GM19193 (cell line): ENCODE results near the gene STARD7.

ENCODE experiments used
- POLR2A ChIP-seq: IDR thresholded peaks from 4 replicates; pipeline ENCODE4 v1.6.1; 2011; ENCODE audit not compliant: insufficient read depth, insufficient read length; ENCODE audit errors: extremely low read depth

STARD7 gene

DNA sequence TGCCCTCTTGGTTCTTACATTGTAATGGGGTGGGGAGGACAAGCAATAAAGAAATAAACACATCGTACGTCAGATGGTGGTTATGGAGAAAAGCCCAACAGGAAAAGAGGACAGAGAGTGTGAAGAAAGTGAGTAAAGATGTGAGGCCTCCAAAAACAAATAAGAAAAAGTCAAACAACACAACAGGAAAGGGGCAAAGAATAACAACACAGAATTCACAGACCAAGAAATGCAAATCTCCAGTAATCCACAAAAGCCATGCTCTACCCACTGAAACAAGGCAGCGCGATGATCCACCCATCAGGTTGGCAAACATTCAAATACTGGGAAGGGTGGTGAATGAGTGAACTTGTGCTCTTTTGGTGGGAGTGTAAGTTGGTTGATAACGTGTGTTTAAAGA is 46.7 kb downstream of the STARD7 start:
- TF ChIP-seq POLR2A, result no peak

DNA sequence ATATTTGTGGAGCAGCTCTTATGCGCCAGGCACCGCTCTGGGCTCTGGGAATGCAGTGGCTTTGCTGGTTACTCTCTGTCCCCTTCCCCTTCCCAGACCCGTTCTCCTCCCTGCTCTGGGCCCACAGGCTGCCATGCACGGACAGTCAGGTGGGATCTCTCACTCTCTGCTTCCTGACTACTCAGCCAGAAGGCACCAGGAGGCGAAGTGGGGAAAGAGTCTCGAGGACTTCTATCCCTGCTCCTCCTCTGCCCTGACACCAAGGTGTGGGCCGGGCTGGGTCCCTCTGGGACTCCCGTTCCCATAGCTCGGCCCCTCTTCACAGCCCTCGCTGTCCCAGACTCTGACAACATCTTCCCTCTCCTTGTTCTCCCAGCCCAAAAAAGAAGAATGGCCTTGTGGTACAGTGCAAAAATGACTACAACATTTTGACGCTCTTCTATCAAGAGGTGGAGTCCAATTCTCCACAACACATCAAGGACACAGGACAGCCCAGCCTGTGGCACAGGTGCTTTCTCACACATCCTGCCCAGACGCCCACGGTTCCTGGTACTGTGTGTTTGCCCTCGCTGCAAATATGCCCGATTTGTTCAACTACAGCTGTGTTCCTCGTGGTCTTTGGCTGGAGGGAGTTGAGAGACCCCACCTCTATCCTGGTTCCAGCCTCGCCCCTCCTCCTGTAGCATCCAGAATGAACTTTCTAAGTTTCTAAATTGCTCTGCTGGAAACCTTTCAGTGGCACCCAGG is 49.4 kb downstream of the STARD7 start:
- TF ChIP-seq POLR2A, result no peak

DNA sequence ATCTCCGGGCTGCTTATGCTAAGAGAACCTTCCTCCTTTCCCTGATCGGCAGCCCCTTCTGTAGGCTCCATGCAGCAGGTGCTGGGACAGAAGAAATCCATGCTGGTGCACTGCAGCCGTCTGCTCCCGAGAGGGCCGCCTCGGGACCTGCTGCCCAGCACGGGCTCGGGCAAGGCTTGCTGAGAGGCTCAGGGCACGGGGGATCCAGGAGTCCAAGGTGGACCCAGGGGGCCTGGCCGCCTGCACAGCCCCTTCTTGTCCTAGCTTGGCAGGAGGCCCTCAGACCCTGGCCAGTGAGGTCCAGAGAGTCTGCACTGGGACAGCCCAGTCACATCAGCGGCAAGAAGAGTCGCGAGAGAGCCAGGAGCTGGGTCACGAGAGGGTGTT is 50.1 kb downstream of the STARD7 start:
- no peak for TF ChIP-seq POLR2A

DNA sequence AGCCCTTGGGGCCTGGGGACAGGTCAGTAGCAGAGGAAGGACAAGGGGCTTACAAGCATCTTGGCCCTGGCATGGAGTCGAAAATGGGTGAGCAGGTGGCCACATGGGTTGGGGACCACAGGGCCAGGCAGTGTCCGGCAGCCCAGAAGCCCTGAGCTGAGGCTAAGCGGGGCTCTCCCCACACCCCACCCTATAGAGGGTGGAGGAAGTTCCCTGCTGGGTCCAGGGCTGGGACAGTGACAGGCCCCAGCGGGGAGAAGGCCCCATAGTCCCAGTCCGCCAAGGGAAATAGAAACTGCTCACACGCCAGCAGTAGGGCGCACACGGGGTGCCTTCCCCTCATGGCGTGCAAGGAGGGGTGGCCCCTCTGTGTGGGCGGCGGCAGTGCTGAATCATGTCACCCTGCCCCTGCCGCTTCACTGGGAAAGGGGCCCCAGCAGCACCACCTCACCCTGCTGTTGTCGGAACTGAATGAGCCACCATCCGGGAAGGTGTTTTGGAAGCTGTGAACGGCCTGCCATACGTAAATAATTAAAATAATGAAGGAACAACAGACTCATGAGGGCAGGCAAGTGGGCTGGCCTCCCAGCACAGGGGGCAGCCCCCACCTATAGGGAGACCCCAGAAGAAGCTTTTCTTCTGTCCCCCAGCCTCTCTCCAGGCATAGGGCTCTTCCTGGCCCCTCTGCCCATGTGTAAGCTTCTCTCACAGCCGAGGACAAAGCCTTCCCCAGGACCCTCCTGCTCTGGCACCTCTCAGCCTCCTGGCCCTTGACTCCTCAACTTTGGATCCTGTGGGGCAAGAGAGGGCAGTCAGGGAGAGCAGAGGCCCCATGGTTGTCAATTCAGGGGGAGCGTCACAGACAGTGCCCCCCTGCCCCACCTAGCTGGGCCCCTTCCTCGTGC is 50.7 kb downstream of the STARD7 start:
- TF ChIP-seq POLR2A, result peak; percentile 75

DNA sequence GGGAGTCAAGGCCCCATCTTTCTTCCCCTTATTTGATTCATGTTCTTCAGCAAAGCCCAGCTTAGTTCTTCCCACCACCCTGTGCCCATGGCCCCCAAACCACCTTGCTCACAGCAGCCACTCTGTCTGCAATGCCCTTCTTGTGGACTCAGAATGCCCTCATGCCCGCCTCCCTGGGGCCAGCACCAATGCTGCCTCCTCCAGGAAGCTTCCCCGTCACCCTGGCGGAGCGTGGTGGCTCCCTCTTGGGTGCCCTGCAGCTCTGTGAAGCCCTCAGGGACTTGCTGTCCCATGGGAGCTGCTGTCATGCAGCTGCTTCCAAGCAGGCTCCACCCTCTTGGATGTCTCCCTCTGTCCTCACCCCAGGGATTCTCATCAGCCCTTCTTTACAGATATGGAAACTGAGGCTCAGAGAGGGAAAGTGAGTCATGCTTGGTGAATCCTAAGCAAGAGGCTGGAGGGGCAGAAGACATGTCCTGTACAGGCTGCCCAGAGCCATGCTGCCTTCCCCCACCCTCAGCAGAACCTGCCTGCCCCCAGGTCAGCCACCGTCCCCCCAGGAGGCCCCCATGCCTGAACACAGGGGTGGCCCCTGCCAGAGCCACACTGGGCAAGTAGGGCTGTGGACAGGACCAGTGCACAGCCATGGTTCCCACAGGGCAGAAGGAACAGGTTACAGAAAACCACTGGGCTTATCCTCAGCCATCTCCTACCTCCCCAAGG is 51.5 kb downstream of the STARD7 start:
- TF ChIP-seq POLR2A, result peak; percentile 22

DNA sequence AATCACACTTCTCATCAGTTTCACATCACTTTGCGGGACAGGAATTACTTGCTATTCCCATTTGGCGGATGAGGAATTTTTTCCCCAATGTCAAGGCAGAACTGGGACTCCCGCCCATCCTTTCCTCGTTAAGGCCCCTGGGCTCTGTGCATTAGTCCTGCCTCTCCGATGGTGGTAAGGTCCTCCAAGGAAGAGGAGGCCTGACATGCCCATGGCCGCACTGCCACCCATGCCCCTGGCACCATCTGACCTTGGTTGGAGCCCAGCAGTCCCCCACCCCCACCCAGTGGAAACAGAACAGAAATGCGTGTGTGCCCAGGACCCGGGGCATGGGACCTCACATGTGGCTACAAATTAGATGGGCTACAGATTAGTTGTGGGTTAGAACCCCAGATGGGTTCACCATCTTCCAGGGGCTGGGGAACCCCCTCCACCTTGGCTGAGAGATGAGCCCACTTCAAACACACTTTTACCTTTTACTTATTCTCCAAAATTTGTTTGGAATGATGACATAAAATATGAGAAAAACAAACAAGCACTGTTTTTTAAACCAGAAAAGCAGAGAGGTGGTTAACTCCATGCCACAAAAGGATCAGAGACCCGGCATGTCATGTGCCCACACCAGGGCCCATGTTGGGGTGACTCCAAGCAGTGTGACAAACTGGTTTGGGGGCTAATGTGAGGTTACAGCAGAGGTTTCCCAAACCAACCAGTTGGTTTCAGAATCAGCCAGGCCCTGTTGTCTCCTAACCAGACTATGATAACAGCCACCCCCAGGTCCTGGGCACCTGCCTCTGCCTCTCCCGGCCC is 52.4 kb downstream of the STARD7 start:
- no peak for TF ChIP-seq POLR2A

DNA sequence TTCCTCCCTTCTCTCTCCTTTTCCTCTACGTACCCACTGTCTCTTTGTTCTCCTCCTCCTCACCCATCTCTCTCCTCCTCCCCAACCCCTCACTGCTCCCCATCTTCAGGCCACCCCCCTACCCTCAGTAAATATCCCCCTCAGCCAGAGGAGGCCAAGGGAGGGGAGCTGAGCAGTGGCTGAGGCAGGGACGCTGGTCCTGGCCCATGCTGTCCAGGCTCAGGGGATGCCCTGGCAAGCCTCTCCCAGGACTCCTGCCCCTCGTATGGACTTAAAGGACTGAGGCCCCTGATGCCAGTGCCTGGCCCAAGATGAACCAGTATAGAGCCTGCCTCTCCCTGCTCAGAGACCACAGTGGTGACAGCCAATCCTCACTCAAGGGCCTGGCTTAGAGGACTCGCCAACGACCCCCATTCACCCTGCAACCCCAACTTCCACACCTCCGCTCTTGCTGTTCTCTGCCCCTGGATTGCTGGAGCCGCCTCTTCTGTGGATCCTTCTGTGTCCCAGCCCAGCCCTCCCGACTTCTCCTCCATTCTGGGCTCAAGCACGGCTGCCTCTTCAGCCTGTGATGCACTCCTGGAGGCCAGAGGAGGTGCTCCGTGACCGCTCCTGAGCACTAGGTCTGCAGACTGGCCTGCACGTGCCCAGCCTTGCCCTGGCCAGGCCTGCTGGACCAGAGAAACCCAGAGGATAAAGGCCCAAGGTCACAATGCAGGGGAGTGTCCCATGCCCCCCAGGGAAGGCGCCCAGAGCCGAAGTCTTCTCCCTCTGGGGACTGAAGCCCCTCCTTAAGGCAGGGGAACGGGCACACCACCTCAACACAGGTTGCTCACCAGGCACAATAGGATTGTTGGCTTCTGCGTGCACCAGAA is 53.9 kb downstream of the STARD7 start:
- TF ChIP-seq POLR2A, result no peak

DNA sequence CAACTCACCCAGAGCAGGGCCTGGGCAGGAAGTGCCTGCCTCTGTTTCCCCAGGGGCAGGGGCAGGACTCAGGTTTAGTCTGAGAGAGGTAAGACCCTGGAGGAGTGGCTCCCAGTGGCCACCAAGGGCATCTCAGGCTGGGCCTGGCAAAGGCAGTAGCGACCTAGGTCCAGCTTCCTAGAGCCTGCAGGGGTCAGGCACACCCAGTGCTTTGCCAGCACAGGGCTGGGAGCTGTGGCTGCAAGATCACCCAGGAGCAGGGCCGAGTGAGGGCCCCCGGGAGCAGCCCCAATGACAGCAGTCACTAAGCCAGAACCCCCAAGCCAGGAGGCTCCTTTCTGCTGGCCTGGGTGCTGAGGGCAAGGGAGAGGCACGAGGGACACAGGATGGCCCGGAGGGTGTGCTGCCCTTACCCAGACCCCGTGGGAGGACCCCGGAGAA is 54.6 kb downstream of the STARD7 start:
- TF ChIP-seq POLR2A, result no peak

DNA sequence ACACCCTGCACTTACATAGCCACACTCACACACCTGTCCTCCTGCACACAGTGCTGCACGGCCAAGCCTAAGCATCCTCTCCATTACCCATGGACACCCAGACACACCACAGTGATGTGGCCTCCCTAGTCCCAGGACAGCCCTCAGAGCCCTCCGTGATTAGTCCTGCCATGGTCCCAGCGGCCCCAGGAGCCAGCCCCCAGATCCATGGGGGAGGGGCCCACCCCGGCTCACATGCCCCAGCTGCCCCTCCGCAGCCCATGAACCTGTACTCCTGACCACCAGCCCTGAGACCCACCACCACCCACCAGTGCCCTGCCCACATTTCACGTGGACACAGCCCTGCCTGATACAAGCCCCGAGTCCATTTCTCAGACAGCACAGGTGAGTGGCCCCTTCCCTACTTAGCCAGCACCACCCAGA is 55.3 kb downstream of the STARD7 start:
- TF ChIP-seq POLR2A, result no peak

DNA sequence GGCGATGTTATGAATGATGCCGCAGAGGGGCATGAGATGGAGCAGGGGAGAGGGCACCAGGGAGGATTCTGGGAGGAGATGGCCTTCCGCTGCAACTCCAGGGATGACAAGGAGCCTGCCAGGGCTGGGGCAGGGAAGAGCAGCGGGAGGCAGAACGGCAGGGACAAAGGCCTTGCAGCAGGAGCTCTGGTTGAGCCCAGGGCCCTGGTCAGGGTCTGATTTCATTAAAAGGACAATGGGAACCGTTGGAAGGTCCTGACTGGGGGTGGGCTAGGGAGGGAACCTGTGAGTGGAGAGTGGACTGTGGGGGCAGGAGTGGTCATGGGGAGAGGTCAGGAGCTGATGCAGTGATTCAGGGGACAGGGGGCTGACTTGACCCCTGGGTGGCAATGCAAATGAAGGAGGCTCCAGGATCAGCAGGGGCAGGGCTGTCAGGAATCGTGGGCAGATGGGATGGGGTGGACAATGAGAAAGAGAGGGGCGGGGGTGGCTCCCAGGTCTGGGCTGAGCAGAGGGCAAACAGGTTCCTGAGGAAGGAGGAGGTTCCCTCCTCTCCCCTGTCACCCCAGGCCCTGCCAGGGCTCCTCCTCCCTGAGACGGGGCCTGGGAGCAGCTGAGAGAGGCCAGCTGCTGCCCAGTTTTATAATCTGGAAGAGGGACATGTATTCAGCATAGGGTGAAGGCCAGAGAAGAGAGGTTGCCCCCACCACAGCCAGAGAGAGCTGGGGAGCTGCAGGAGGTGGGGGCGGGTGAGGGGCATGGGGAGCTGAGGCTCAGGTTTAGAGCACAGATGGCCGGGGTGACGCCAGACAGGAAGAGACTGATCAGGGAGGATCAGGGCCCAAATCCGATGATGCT is 56.1 kb downstream of the STARD7 start:
- TF ChIP-seq POLR2A, result no peak

DNA sequence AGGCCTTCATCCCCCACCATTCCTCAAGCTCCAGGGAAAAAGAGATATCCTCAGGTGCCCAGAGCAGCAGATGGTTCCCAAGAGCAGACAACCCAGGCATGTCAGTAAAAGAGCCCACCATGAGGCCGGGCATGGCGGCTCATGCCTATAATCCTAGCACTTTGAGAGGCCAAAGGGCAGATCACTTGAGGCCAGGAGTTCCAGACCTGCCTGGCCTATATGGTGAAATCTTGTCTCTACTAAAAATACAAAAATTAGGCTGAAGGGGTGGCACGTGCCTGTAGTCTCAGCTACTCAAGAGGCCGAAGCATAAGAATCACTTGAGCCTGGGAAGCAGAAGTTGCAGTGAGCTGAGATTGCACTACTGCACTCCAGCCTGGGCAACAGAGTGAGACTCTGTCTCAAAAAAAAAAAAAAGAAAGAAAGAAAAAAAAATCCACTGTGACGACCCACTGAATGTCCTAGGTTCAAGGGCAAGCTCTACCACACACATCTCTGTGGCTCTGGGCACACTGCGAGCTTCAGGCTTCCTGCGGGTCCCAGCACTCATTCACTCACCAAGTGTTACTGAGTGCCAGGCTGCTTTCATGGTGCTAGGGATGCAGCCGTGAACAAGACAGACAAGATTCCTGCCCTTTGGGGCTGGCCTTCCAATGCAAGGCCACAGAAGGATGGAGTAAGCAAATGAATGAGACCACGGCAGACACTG is 56.9 kb downstream of the STARD7 start:
- TF ChIP-seq POLR2A, result no peak
